ENCODE data around the gene GPALPP1.

The GPALPP1 gene

GRCh38 chr13:45064889-45065288, 75.6 kb downstream of the GPALPP1 start:
- DNase-seq: no peak

GRCh38 chr13:45068036-45069001, 79.0 kb downstream of the GPALPP1 start:
- DNase-seq: no peak

- no peak for DNase-seq
These were observed 84.5 kb downstream of the GPALPP1 start for GRCh38 chr13:45073809-45074208.

DNA sequence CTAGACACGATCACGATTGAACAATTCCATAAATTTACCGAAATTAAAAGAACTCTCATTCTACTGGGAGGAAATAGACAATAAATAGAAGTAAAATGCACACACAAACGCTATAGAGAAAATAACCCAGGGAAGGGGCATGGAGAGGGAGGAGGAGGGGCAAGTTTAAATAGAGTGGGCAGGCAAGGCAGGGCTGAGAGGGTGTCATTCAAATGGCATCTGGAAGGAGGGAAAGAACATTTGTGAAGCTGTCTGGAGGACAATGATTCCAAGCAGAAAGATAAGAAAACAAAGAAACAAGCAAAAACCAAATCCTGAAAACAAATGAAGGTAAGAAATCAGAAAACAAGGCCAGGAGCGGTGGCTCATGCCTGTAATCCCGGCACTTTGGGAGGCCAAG, 85.4 kb downstream of the GPALPP1 start:
- DNase-seq: no peak

DNA sequence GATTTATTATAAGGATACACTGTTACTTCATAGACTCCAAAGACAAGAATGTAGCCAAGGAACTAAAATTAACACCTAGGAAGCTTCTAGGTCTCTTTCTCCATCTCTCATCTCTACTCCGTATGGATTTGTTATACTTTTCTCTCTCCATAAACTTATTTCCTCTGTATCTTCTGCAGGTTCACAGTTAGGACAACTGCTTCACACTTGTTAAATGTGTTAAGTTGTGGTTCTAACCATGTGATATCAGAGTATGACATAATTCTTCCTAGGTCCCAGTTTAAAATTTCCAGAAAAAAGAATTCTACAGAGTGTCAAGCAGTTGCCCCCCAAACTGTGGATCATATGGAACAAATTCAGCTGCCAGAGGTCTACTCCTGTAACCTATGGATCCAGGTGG, 88.7 kb downstream of the GPALPP1 start:
- no peak for DNase-seq

Data from NCI-H226 (cell line).